RWPE2 (cell line): Measurements from ENCODE around the gene TMEM231.

Experiments used
- ATAC-seq: fragments of 200-7000 bp; cut with Tn5 transposase; 3 replicates; pipeline ENCODE4 v1.9.1; 2021; ENCODE audit warnings: low read depth
- DNase-seq: peaks from one replicate; pipeline ENCODE4 v3.0.0-alpha.2; 2020; ENCODE audit warnings: low spot score
- H3K27ac ChIP-seq: fragments of 450-650 bp; 2 replicates; pipeline ENCODE4 v1.5.1; 2017; ENCODE audit warnings: mild to moderate bottlenecking; ENCODE audit not compliant: poor library complexity, severe bottlenecking
- H3K27me3 ChIP-seq: fragments of 250-450 bp; sonication (Bioruptor Pico); 2 replicates; pipeline ENCODE4 v1.5.1; 2021; ENCODE audit warnings: mild to moderate bottlenecking, moderate library complexity; ENCODE audit not compliant: insufficient read depth, poor library complexity, severe bottlenecking
- H3K36me3 ChIP-seq: fragments of 250-450 bp; sonication (Bioruptor Pico); 2 replicates; pipeline ENCODE4 v1.5.1; 2020; ENCODE audit warnings: low read depth, mild to moderate bottlenecking, moderate library complexity
- H3K4me1 ChIP-seq: fragments of 250-450 bp; sonication (Bioruptor Pico); 2 replicates; pipeline ENCODE4 v1.5.1; 2021; ENCODE audit warnings: mild to moderate bottlenecking, moderate library complexity; ENCODE audit not compliant: insufficient read depth, poor library complexity, severe bottlenecking
- H3K4me3 ChIP-seq: fragments of 250-450 bp; sonication (Bioruptor Pico); 2 replicates; pipeline ENCODE4 v1.5.1; 2021; ENCODE audit warnings: mild to moderate bottlenecking, moderate library complexity; ENCODE audit not compliant: severe bottlenecking
- H3K9me3 ChIP-seq: fragments of 250-450 bp; sonication (Bioruptor Pico); 2 replicates; pipeline ENCODE4 v1.5.1; 2021; ENCODE audit warnings: mild to moderate bottlenecking, moderate library complexity; ENCODE audit not compliant: severe bottlenecking
- TF ChIP-seq, protein P1 (sequence below): fragments of 450-650 bp; IDR thresholded peaks from one replicate; pipeline ENCODE4 v1.5.1; 2017; ENCODE audit warnings: mild to moderate bottlenecking, moderate library complexity; ENCODE audit not compliant: poor library complexity, severe bottlenecking

Gene TMEM231

DNA sequence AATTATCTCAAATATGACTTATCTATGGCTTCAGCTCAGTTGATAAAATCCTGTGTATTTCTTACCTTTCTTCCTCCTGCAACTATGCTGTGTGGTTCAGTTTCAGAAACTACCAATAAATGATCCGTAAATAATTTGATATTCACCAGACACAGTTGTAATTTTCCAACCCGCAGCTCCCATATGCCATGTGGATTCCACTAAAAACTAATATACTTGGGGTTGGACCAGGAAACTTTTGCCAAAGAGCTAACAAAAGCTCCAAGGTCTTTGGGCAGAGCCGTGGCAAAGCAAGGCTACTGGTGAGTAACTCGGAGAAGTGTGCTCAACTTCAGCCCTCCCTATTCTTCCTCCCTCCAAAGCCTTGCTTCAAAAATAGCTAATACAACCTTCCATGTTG, 58.5 kb downstream of the TMEM231 start:
- Histone ChIP-seq H3K9me3 (no peaks in the 10 kb centered on the region), H3K4me3 (no peak overlapping the region), H3K36me3 (no peaks in the 10 kb centered on the region), H3K27me3 (peaks cover 4% of the 10 kb centered on the region), H3K4me1 (peaks cover 23% of the 10 kb centered on the region), H3K27ac (no peak overlapping the region)
- DNase-seq: no peak
- no peak for ATAC-seq
- TF ChIP-seq, protein P1, sequence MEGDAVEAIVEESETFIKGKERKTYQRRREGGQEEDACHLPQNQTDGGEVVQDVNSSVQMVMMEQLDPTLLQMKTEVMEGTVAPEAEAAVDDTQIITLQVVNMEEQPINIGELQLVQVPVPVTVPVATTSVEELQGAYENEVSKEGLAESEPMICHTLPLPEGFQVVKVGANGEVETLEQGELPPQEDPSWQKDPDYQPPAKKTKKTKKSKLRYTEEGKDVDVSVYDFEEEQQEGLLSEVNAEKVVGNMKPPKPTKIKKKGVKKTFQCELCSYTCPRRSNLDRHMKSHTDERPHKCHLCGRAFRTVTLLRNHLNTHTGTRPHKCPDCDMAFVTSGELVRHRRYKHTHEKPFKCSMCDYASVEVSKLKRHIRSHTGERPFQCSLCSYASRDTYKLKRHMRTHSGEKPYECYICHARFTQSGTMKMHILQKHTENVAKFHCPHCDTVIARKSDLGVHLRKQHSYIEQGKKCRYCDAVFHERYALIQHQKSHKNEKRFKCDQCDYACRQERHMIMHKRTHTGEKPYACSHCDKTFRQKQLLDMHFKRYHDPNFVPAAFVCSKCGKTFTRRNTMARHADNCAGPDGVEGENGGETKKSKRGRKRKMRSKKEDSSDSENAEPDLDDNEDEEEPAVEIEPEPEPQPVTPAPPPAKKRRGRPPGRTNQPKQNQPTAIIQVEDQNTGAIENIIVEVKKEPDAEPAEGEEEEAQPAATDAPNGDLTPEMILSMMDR: no peak

DNA sequence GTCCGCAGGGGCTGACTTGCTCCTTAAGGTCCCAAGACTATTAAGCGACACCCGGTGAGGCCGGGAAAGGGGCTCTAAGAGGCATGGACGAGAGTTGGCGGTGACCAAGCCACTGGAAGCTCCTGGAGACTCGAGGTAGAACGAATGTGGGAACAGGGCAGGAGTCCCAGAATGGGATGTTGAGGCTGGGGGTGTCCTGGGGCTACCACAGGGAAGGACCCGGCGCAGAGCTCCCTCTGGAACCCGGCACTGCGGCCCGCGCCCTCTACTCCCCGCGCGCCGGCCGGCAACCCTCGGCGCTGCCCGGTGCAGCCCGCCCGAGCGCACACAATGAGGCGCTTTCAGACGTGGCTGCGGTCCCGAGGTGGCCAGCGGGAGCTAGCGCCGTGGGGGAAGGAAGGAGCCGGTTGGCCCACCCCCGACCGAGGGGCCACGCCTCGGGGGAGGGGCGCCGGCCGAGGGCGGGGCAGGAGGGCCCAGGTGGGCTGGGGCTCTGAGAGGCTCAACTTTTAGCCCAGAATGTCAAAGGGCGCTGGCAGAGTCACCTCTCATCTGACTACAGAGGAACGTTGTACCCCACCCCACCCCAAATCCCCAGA, 60.9 kb downstream of the TMEM231 start, which contains the start of gene CHST6:
Gene CHST6 (minus strand): TSS at position 366 of the 599 bp plus-strand sequence. CDS start 15,613 bp downstream, outside the sequence.
- peak; percentile 55 for ATAC-seq
- no peak for DNase-seq
- peak within 1 kb of the TSS; percentile 28 for H3K4me3 ChIP-seq

DNA sequence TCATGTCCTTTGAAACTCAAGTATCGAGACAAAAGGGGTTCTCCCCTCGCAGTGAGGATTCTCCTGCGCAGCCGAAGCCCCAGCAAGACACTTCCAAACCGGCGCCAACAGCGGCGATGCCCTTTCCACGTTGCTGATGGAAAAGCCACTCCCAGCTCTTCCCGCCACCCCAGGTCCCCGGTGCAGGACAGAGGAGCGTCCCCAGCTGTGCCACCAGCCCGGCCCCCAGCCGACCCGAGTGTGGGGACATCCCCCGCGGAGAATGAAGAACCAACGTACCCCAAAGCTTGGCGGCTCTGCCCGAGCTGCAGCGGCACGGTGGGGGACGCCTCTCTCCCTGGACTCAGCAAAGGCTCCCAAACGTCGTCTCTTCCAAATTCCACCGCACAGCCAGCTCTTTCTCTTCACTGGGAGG, 61.4 kb downstream of the TMEM231 start:
- H3K27me3 ChIP-seq: peaks cover 4% of the 10 kb centered on the region
- ATAC-seq (peak; percentile 2; the same call in 1 of the 3 replicates), DNase-seq (no peak)
- no peaks in the 10 kb centered on the region for H3K36me3 ChIP-seq
- peaks cover 11% of the 10 kb centered on the region for H3K4me1 ChIP-seq
- TF ChIP-seq, protein P1: no peak
- no peak overlapping the region for H3K27ac ChIP-seq
- H3K9me3 ChIP-seq: no peaks in the 10 kb centered on the region
- peak overlapping the region; percentile 28 for H3K4me3 ChIP-seq

More for the DNA sequence above, 60.9 kb downstream of the TMEM231 start, which contains the start of gene CHST6:
- Histone ChIP-seq H3K27ac (no peak within 1 kb of the TSS), H3K4me1 (peaks cover 11% of the 10 kb centered on the region), H3K36me3 (no peaks in the 10 kb centered on the region), H3K9me3 (no peaks in the 10 kb centered on the region), H3K27me3 (peaks cover 4% of the 10 kb centered on the region)
- TF ChIP-seq, protein P1: no peak

DNA sequence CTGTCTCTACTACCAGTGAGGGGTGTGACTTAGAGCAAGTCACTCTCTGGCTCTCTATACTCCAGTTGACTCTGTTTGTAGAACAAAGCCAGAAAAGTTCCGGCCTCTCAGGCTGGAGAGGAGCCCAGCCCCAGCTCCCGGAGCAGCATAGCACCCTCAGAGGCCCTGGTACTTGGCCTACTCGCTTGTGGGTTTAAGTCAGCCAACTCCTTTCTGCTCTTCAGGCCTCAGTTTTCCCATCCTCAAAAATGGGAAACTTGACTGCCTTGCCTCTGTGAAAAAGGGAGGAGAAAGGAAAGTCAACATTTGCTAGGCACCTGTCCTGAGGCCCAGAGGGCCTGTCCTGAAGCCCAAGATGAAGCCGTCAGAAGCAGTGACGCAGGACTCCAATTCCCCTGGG, 61.9 kb downstream of the TMEM231 start:
- ATAC-seq (no peak), DNase-seq (no peak)
- H3K27ac ChIP-seq: no peak overlapping the region
- TF ChIP-seq, protein P1: no peak
- peaks cover 11% of the 10 kb centered on the region for H3K4me1 ChIP-seq
- H3K4me3 ChIP-seq: no peak overlapping the region
- H3K36me3 ChIP-seq: no peaks in the 10 kb centered on the region
- peaks cover 4% of the 10 kb centered on the region for H3K27me3 ChIP-seq
- no peaks in the 10 kb centered on the region for H3K9me3 ChIP-seq

DNA sequence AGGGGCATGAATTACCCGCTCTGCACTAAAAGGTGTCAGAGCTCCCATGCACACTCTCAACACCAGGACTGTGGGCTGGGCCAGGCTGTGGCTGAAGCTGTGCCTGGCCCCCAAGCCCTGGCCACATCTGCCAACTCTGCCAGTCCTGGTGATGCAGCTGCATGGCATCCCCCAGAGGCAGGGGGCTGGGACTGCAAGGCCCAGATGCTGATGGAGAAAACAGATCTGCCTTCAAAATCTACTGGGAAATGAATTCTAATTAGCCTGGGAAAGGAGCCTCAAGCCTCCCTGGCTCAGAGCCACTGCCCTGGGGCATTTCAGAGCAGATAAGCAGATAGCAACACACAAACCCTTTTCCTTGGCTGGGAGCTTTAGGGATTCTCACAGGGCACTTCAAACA, 64.2 kb downstream of the TMEM231 start:
- ATAC-seq: peak; percentile 79

More for the DNA sequence above, 64.2 kb downstream of the TMEM231 start:
- H3K4me3 ChIP-seq: no peak overlapping the region
- H3K4me1 ChIP-seq: no peaks in the 10 kb centered on the region
- DNase-seq: no peak
- TF ChIP-seq, protein P1: peak; percentile 73
- no peak overlapping the region for H3K27ac ChIP-seq
- H3K27me3 ChIP-seq: peaks cover 4% of the 10 kb centered on the region
- H3K36me3 ChIP-seq: no peaks in the 10 kb centered on the region
- H3K9me3 ChIP-seq: no peaks in the 10 kb centered on the region
